HepG2 (cell line): ENCODE results near the gene PKNOX2. TPM values are rescaled to one million over a fixed set of nuclear protein-coding genes. Genes with fewer than 3 reads are reported as not detected.

ENCODE experiments used
- ATAC-seq: fragments of 200-7000 bp; cut with Tn5 transposase; 3 replicates; pipeline ENCODE4 v1.9.1; 2020; ENCODE audit warnings: mild to moderate bottlenecking, moderate library complexity
- BruUV-seq: library from RNA; stranded (reverse); fragments of 400-500 nt; replicated peaks from 2 replicates; lab custom pipeline; 2021; lab: Mats Ljungman, UMichigan
- CTCF ChIA-PET: fragments of 300-600 bp; formaldehyde crosslinking; extraction: SDS; loops from one replicate; lab custom pipeline; 2021; ENCODE audit warnings: low total read pairs, inconsistent platforms, low intra/inter-chr PET ratio; lab: Yijun Ruan, JAX
- POLR2A ChIA-PET: fragments of 350-600 bp; sonication (Branson Sonifier 250); formaldehyde crosslinking; loops from one replicate; lab custom pipeline; 2020; ENCODE audit warnings: antibody characterized with exemption, inconsistent platforms; lab: Yijun Ruan, JAX
- DNase-seq: peaks from one replicate; pipeline ENCODE4 v3.0.0-alpha.2; 2015; ENCODE audit warnings: low spot score
- FAIRE-seq: peaks from 3 replicates; lab custom pipeline; 2011; peaks lifted over from hg19 to GRCh38; lab: Jason Lieb, UNC
- H2AFZ ChIP-seq: one replicate; pipeline ENCODE4 v1.6.1; 2011; ENCODE audit warnings: low read length, inconsistent platforms
- H3K27ac ChIP-seq: fragments of 300-600 bp; 3 replicates; pipeline ENCODE4 v1.8.0; 2011; ENCODE audit warnings: mixed run types, mild to moderate bottlenecking, mixed read lengths, low read length, inconsistent platforms; ENCODE audit not compliant: insufficient read depth; ENCODE audit errors: extremely low read length
- H3K27me3 ChIP-seq, 2 experiments: fragments of 200-600 bp in 1 of 2; 2 replicates in 1 of 2; 3 replicates in 1 of 2; pipeline versions ENCODE4 v1.6.0 to v1.8.0; 2011; ENCODE audit warnings: low read length in 2 of 2, mild to moderate bottlenecking in 2 of 2, moderate library complexity in 2 of 2, inconsistent platforms in 1 of 2; ENCODE audit not compliant: insufficient read depth in 2 of 2, control insufficient read depth in 1 of 2
- H3K36me3 ChIP-seq, 2 experiments: fragments of 200-600 bp in 1 of 2; replicated peaks in 1 of 2; 2 replicates in 1 of 2; 3 replicates in 1 of 2; pipeline versions ENCODE4 v1.5.1 to v1.8.0; 2011; ENCODE audit warnings: low read length in 2 of 2, inconsistent platforms in 1 of 2; ENCODE audit not compliant: insufficient read depth in 2 of 2, control insufficient read depth in 1 of 2
- H3K4me1 ChIP-seq: 2 replicates; pipeline ENCODE4 v1.5.1; 2012; ENCODE audit warnings: low read length, inconsistent platforms; ENCODE audit not compliant: insufficient read depth
- H3K4me2 ChIP-seq: 2 replicates; pipeline ENCODE4 v1.6.0; 2011; ENCODE audit warnings: low read depth, low read length, inconsistent platforms
- H3K4me3 ChIP-seq, 3 experiments: fragments of 200-600 bp in 1 of 3; sonication (generic), shearing (Covaris generic) in 1 of 3; replicated peaks in 1 of 3; 2 replicates each; pipeline ENCODE4 v1.5.1; 2011 to 2016; ENCODE audit warnings: low read length in 3 of 3, inconsistent platforms in 2 of 3, low read depth in 2 of 3, mild to moderate bottlenecking in 2 of 3, control low read depth in 1 of 3, mixed read lengths in 1 of 3; ENCODE audit not compliant: insufficient read depth in 1 of 3
- H3K79me2 ChIP-seq: one replicate; pipeline ENCODE4 v1.6.1; 2011; ENCODE audit warnings: low read length, inconsistent platforms; ENCODE audit not compliant: insufficient read depth
- H3K9ac ChIP-seq: 2 replicates; pipeline ENCODE4 v1.6.0; 2011; ENCODE audit warnings: mild to moderate bottlenecking, low read depth, low read length, inconsistent platforms; ENCODE audit not compliant: insufficient read depth
- H3K9me3 ChIP-seq: 2 replicates; pipeline ENCODE4 v1.5.1; 2012; ENCODE audit warnings: mild to moderate bottlenecking, low read length
- H4K20me1 ChIP-seq: 2 replicates; pipeline ENCODE4 v1.6.0; 2011; ENCODE audit warnings: inconsistent platforms, mild to moderate bottlenecking, low read length, moderate library complexity; ENCODE audit not compliant: insufficient read depth
- ATF3 ChIP-seq: sonication (generic); formaldehyde crosslinking; IDR thresholded peaks from 2 replicates; pipeline ENCODE4 v1.4.0; 2020; ENCODE audit warnings: missing genetic modification reagents
- ATF7-NPFF ChIP-seq: sonication (generic); formaldehyde crosslinking; IDR thresholded peaks from 2 replicates; pipeline ENCODE4 v1.8.1; 2023; ENCODE audit warnings: mild to moderate bottlenecking, low read depth, missing genetic modification reagents, moderate library complexity
- FLYWCH1 ChIP-seq: sonication (generic); formaldehyde crosslinking; IDR thresholded peaks from 2 replicates; pipeline ENCODE4 v1.8.1; 2023; ENCODE audit warnings: mild to moderate bottlenecking, missing genetic modification reagents
- NR3C1 ChIP-seq: sonication (generic); formaldehyde crosslinking; IDR thresholded peaks from 2 replicates; pipeline ENCODE4 v1.4.0; 2020; ENCODE audit warnings: missing genetic modification reagents
- PAXIP1 ChIP-seq: sonication (generic); formaldehyde crosslinking; conservative IDR thresholded peaks from 2 replicates; pipeline ENCODE4 v1.4.0; 2020; ENCODE audit warnings: mild to moderate bottlenecking, missing genetic modification reagents, moderate library complexity
- POLR2AphosphoS2 ChIP-seq: IDR thresholded peaks from 2 replicates; pipeline ENCODE4 v1.6.1; 2011; ENCODE audit warnings: low read depth, low read length, improper control_type of control experiment
- PRMT3 ChIP-seq: sonication (generic); formaldehyde crosslinking; IDR thresholded peaks from 2 replicates; pipeline ENCODE4 v1.8.1; 2022; ENCODE audit warnings: low read depth, mild to moderate bottlenecking, moderate library complexity, missing genetic modification reagents, borderline replicate concordance
- STAT5B ChIP-seq: sonication (generic); formaldehyde crosslinking; IDR thresholded peaks from 2 replicates; pipeline ENCODE4 v1.4.0; 2020; ENCODE audit warnings: missing genetic modification reagents
- ZNF549 ChIP-seq: sonication (generic); formaldehyde crosslinking; IDR thresholded peaks from 2 replicates; pipeline ENCODE4 v1.5.0; 2020; ENCODE audit warnings: missing genetic modification reagents
- ZNF580 ChIP-seq: IDR thresholded peaks from 2 replicates; pipeline ENCODE4 v1.6.1; 2016; ENCODE audit warnings: low read depth, borderline replicate concordance
- WGBS: methylation state at CpG from one replicate; pipeline ENCODE4 v1.1.6; 2017; ENCODE audit warnings: low lambda C conversion rate; 5-methylcytosine and 5-hydroxymethylcytosine counted together
- in situ Hi-C: cut with HindIII; loops from 2 replicates; pipeline ENCODE4 v1.10.0; 2017; ENCODE audit warnings: low pct_unique_long_range_greater_than_20kb; ENCODE audit not compliant: extremely low pct_ligation_motif_present
- intact Hi-C: fragments of 100-400 bp; cut with micrococcal nuclease; formaldehyde crosslinking; loops from one replicate; pipeline ENCODE4 v1.10.0; 2022; ENCODE audit not compliant: unreplicated experiment
- polyA plus RNA-seq, 8 experiments: library from polyadenylated mRNA; depleted of rRNA in 3 of 8; stranded (reverse) in 7 of 8; unstranded in 1 of 8; fragments of >200 nt; fragmentation: Illumina TruSeq in 4 of 8; extraction: Trizol in 4 of 8; gene quantifications; 2 replicates each; pipeline versions ENCODE4 v1.2.1 to v1.2.3, GENCODE V29; 2011 to 2016; ENCODE audit warnings: low read depth in 4 of 8, missing spikeins in 1 of 8, mixed read lengths in 1 of 8; ENCODE audit not compliant: insufficient read depth in 1 of 8
- total RNA-seq, 5 experiments: library from RNA; depleted of rRNA; stranded (reverse); fragments of >200 nt; fragmentation: Illumina TruSeq; extraction: Trizol; gene quantifications; 2 replicates each; pipeline ENCODE4 v1.2.3, GENCODE V29; 2016; ENCODE audit warnings: low read depth in 1 of 5

PKNOX2 gene
- total and polyA plus RNA-seq, 2 of the 13 experiments (the other 11 are each of a cell fraction or from before 2014, with no cell fraction given), result not detected

GRCh38 chr11:125390946-125391345, 226.4 kb downstream of the PKNOX2 start:
- Histone ChIP-seq H2AFZ (no peak overlapping the region), H3K27me3 (peaks cover 2 to 18% of the 10 kb centered on the region in 2 experiments; a peak in 4 of 5 replicates), H3K4me1 (no peaks in the 10 kb centered on the region), H3K27ac (no peak overlapping the region), H3K4me3 (no peak overlapping the region), H3K9me3 (no peaks in the 10 kb centered on the region), H3K36me3 (no peaks in the 10 kb centered on the region), H4K20me1 (no peaks in the 10 kb centered on the region), H3K4me2 (no peak overlapping the region), H3K9ac (no peak overlapping the region), H3K79me2 (no peaks in the 10 kb centered on the region)
- no peak for ATAC-seq
- CTCF ChIA-PET, result no interaction called here
- BruUV-seq, result no TSS peak
- POLR2A ChIA-PET, result no interaction called here
- in situ Hi-C loops, result no loop called here
- no peak for FAIRE-seq
- DNase-seq, result no peak
- TF ChIP-seq POLR2AphosphoS2 (no peak), NR3C1 (CRISPR knock-in tag) (no peak), ATF7-NPFF (no peak), ATF3 (CRISPR knock-in tag) (no peak), FLYWCH1 (CRISPR knock-in tag) (no peak), STAT5B (CRISPR knock-in tag) (no peak), PAXIP1 (CRISPR knock-in tag) (no peak), ZNF549 (CRISPR knock-in tag) (no peak), ZNF580 (CRISPR knock-in tag) (no peak), PRMT3 (CRISPR knock-in tag) (no peak)
- WGBS, result 14% methylated on average over 5 of the region's 5 CpGs
- intact Hi-C loops, result no loop called here
